HG03575 (cell line): ENCODE data around the gene IL11RA.
A peak's percentile ranks its signal among the peaks of the same experiment; 100 is the strongest.
"Not testable (repeated sequence)": the region's sequence is repeated elsewhere in the genome, so short reads cannot be mapped to it uniquely, and the experiment has no call there.

Experiments used
- ATAC-seq: cut with Tn5 transposase; IDR thresholded peaks from one replicate; pipeline ENCODE4 v1.9.1; 2021; ENCODE audit not compliant: unreplicated experiment, insufficient number of reproducible peaks, low FRiP score; ENCODE audit errors: extremely low read depth

Gene IL11RA

GRCh38 chr9:34628656-34629490 lies 23.1 kb upstream of the IL11RA start, which contains the start of gene ARID3C:
Gene ARID3C, minus strand, starts transcription at chr9:34629066. Its CDS starts 1,052 bp downstream, at chr9:34628014.
- ATAC-seq, result no peak

GRCh38 chr9:34629491-34629808 lies 22.5 kb upstream of the IL11RA start:
- no peak for ATAC-seq

GRCh38 chr9:34630402-34631154 lies 21.4 kb upstream of the IL11RA start:
- ATAC-seq, result no peak

GRCh38 chr9:34633166-34633565 lies 18.8 kb upstream of the IL11RA start:
- ATAC-seq, result no peak

GRCh38 chr9:34633851-34634550 lies 18.0 kb upstream of the IL11RA start:
- ATAC-seq, result no peak

- ATAC-seq, result no peak
Measured at GRCh38 chr9:34634551-34635248, 17.3 kb upstream of the IL11RA start.

- ATAC-seq, result no peak
Measured at GRCh38 chr9:34635556-34635955, 16.4 kb upstream of the IL11RA start.

- ATAC-seq, result no peak
Measured at GRCh38 chr9:34636791-34637355, 15.1 kb upstream of the IL11RA start.

GRCh38 chr9:34637356-34638137 lies 14.4 kb upstream of the IL11RA start, which contains the start of gene SIGMAR1:
Gene SIGMAR1, minus strand, starts transcription at chr9:34637787. Its CDS starts 90 bp downstream, at chr9:34637697.
- ATAC-seq, result peak; percentile 56

- no peak for ATAC-seq
Measured at GRCh38 chr9:34638138-34638445, 13.9 kb upstream of the IL11RA start.

GRCh38 chr9:34639322-34639721 lies 12.7 kb upstream of the IL11RA start:
- not testable (repeated sequence) for ATAC-seq

- no peak for ATAC-seq
Measured at GRCh38 chr9:34642679-34643078, 9.3 kb upstream of the IL11RA start.

- ATAC-seq, result no peak
Measured at GRCh38 chr9:34644766-34645314, 7.1 kb upstream of the IL11RA start.

GRCh38 chr9:34646211-34647083 lies 5.5 kb upstream of the IL11RA start, which contains the start of gene GALT:
Gene GALT, plus strand, starts transcription at chr9:34646675. Its CDS starts 30 bp downstream, at chr9:34646705.
- ATAC-seq, result no peak

GRCh38 chr9:34647084-34647403 lies 4.9 kb upstream of the IL11RA start:
- ATAC-seq, result no peak

- no peak for ATAC-seq
Measured at GRCh38 chr9:34647651-34648050, 4.3 kb upstream of the IL11RA start.

GRCh38 chr9:34648673-34649072 lies 3.3 kb upstream of the IL11RA start:
- no peak for ATAC-seq
